WERI-Rb-1 (cell line): ENCODE data around the gene DBF4B.

Source experiments
- DNase-seq: peaks from one replicate; pipeline ENCODE4 v3.0.0-alpha.2; 2020
- H3K27ac ChIP-seq: fragments of 250-450 bp; sonication (Bioruptor Pico); 2 replicates; pipeline ENCODE4 v1.5.1; 2020; ENCODE audit warnings: mild to moderate bottlenecking, moderate library complexity
- H3K27me3 ChIP-seq: fragments of 250-450 bp; sonication (Bioruptor Pico); 2 replicates; pipeline ENCODE4 v1.5.1; 2021; ENCODE audit warnings: mild to moderate bottlenecking, low read depth, moderate library complexity; ENCODE audit not compliant: insufficient read depth, severe bottlenecking
- H3K36me3 ChIP-seq: fragments of 250-450 bp; sonication (Bioruptor Pico); 2 replicates; pipeline ENCODE4 v1.5.1; 2020; ENCODE audit warnings: mild to moderate bottlenecking, moderate library complexity
- H3K4me3 ChIP-seq: 2 replicates; pipeline ENCODE4 v1.5.1; 2011; ENCODE audit warnings: low read depth, mild to moderate bottlenecking, control low read depth, low read length
- H3K9me3 ChIP-seq: fragments of 250-450 bp; sonication (Bioruptor Pico); 2 replicates; pipeline ENCODE4 v1.5.1; 2021; ENCODE audit warnings: mild to moderate bottlenecking, moderate library complexity; ENCODE audit not compliant: severe bottlenecking
- TF ChIP-seq, protein P1 (sequence below): IDR thresholded peaks from 2 replicates; pipeline ENCODE4 v1.5.1; 2011; ENCODE audit warnings: low read depth, mild to moderate bottlenecking, control low read depth, inconsistent platforms, low read length

Gene DBF4B

DNA sequence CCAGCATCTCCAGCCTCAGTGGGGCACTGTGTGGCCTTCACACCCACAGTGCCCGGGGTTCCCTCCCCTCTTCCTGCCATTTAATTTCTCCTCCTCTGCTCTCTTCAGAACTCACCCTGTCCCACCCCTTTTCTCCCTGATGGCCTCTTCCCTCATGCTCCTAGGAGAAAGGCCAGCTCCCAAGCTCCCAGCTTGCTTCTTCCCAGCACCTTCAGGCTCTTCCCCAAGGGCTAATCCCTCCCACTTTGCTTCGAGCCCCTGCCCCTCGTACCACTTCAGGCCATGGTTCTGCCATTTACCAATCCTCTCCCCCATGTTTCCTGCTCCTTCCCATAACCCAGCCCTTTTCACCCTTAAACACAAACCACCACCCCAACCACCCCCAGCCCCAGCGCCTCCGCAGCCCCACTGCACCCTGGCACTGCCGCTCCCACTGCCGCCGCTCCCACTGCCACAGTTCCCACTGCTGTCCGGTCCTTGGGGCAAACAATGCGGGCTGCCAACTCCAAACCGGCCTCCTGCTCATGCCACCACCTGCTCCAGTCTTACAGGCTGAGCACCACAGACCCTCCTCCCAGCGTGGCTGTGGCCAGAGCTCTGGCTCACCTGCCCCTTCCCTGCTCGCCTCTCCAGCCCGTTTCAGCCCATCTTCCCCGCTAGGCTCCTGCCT lies 78.9 kb downstream of the DBF4B start:
- no peak for DNase-seq
- no peak overlapping the region for H3K4me3 ChIP-seq
- H3K9me3 ChIP-seq, result no peaks in the 10 kb centered on the region
- H3K36me3 ChIP-seq, result no peaks in the 10 kb centered on the region
- no peaks in the 10 kb centered on the region for H3K27me3 ChIP-seq
- no peak overlapping the region for H3K27ac ChIP-seq
- TF ChIP-seq, protein P1, sequence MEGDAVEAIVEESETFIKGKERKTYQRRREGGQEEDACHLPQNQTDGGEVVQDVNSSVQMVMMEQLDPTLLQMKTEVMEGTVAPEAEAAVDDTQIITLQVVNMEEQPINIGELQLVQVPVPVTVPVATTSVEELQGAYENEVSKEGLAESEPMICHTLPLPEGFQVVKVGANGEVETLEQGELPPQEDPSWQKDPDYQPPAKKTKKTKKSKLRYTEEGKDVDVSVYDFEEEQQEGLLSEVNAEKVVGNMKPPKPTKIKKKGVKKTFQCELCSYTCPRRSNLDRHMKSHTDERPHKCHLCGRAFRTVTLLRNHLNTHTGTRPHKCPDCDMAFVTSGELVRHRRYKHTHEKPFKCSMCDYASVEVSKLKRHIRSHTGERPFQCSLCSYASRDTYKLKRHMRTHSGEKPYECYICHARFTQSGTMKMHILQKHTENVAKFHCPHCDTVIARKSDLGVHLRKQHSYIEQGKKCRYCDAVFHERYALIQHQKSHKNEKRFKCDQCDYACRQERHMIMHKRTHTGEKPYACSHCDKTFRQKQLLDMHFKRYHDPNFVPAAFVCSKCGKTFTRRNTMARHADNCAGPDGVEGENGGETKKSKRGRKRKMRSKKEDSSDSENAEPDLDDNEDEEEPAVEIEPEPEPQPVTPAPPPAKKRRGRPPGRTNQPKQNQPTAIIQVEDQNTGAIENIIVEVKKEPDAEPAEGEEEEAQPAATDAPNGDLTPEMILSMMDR, result no peak

- H3K4me3 ChIP-seq, result no peak overlapping the region
- TF ChIP-seq, protein P1, result no peak
- no peak overlapping the region for H3K27ac ChIP-seq
- H3K27me3 ChIP-seq, result no peaks in the 10 kb centered on the region
- H3K9me3 ChIP-seq, result no peaks in the 10 kb centered on the region
- H3K36me3 ChIP-seq, result no peaks in the 10 kb centered on the region
- DNase-seq, result no peak
Measured at GRCh38 chr17:44788139-44788538, 79.7 kb downstream of the DBF4B start.

GRCh38 chr17:44792276-44792675 lies 83.8 kb downstream of the DBF4B start:
- H3K27me3 ChIP-seq, result no peaks in the 10 kb centered on the region
- H3K36me3 ChIP-seq, result peaks cover 3% of the 10 kb centered on the region
- no peak for DNase-seq
- no peaks in the 10 kb centered on the region for H3K9me3 ChIP-seq
- TF ChIP-seq, protein P1, result no peak
- no peak overlapping the region for H3K4me3 ChIP-seq
- no peak overlapping the region for H3K27ac ChIP-seq

- TF ChIP-seq, protein P1, result no peak
- Histone ChIP-seq H3K27ac (no peak overlapping the region), H3K9me3 (no peaks in the 10 kb centered on the region), H3K27me3 (no peaks in the 10 kb centered on the region), H3K4me3 (no peak overlapping the region), H3K36me3 (peaks cover 21% of the 10 kb centered on the region)
- DNase-seq, result no peak
Measured at GRCh38 chr17:44793885-44794842, 85.7 kb downstream of the DBF4B start.

DNA sequence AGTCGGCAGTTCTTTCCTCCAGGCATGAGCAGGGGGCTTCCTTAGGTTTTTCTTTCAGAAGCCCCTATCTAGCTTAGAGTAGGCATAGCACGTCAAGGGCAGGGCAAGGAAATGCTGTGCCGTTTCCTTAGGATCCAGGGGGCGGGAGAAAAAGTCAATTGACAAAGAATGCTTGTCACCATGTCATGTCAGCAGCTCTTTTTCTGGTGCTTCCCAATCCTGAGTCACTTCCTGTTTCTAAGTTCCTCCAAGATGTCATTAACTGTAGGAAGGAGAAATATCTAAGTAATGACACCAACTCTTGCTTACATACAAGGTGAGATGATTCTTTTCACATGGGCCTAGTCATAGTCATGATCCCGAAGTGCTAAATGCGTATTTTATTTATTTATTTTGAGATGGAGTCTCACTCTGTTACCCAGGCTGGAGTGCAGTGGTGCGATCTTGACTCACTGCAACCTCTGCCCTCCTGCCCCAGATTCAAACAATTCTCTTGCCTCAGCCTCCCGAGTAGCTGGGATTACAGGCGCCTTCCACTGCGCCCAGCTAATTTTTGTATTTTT lies 86.5 kb downstream of the DBF4B start:
- no peak for DNase-seq
- H3K27ac ChIP-seq, result no peak overlapping the region
- no peak overlapping the region for H3K4me3 ChIP-seq
- no peaks in the 10 kb centered on the region for H3K27me3 ChIP-seq
- TF ChIP-seq, protein P1, result no peak
- H3K36me3 ChIP-seq, result peaks cover 28% of the 10 kb centered on the region
- H3K9me3 ChIP-seq, result no peaks in the 10 kb centered on the region
